Left ventricle myocardium superior (tissue), 1 donor: Measurements from ENCODE around the gene NHLRC1. TPM values are rescaled to one million over a fixed set of nuclear protein-coding genes. Genes with fewer than 3 reads are reported as not detected.

Source experiments
- ATAC-seq: fragments of 200-7000 bp; cut with Tn5 transposase; one replicate; pipeline ENCODE4 v1.9.1; 2020; ENCODE audit warnings: mild to moderate bottlenecking, moderate library complexity
- DNase-seq: peaks from one replicate; pipeline ENCODE4 v3.0.0-alpha.2; 2020
- intact Hi-C: fragments of 100-400 bp; cut with micrococcal nuclease; formaldehyde crosslinking; loops from one replicate; pipeline ENCODE4 v1.11.0; 2022
- total RNA-seq: library from RNA; stranded (reverse); fragmentation: NEBNext Ultra II Directional; extraction: Animal tissue kit (Norgen Biotek cat#: 25700); gene quantifications from one replicate; pipeline ENCODE4 v1.2.1, GENCODE V29; 2021
- donor health status: DM: no; HTN: yes; CAD: no; lungs with severe emphysema.

Gene NHLRC1
- total RNA-seq, 1 donor from 2014 or later, result 1.3 TPM

DNA sequence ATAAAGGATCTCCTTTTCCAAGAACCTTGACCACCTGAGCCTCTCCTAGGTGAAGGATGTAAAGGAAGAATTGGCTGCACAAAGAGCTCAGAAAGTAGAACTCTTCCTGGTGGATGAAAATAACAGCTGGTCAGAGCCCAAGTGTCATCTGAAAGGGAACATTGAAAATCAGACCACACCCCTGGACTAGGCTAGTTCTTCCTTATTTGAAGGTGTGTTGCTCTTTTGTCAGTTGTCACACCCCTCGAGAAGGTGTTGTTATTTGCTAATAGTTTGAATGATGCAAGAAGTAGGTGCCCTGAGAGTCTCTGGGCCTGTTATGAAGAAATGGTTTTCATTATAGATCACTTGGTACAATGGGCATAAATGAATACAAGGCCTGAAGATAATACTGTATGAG is 31.1 kb downstream of the NHLRC1 start:
- DNase-seq (no peak), ATAC-seq (no peak)
- intact Hi-C loops, result no loop called here

- no peak for ATAC-seq
- intact Hi-C loops, result no loop called here
- DNase-seq, result no peak
These were observed 32.1 kb downstream of the NHLRC1 start for GRCh38 chr6:18090349-18090786.

DNA sequence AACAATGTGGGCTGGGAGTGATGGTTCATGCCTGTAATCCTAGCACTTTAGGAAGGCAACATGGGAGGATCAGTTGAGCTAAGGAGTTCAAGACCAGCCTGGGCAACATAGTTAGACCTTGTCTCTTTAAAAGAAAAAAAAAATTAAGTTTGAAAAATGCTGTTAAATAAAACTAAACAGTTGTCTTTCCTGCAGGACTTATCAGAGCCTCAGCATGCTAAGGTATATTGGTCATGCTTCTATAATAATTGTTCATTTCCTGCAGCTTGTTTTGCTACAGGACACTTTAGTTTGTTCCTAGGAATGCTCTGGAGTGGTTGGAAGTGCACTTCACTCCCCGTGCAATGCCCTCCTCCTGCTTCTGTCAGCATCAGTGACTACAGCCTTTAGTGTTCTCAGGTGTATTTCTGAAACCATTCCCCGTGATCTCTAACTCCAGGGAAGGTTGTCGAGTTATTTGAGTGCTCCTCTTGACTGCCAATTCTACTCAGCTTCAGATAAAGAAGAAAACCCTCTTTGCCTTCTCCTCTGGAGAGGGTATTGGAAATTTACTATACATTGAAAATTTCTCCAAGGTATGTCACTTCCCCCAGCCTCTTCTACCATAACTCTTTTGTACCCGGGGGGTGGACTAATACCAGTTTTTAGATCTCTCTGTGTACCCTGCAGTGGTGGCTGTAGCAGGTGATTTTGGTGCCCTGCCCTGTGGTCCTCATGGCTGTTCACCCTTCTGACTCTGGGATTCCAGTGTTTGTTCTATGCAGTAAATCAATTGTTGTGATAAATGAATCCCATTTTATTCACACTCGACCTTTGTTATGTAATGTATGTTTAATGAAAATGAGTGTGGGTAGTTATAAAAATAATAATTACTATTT is 33.8 kb downstream of the NHLRC1 start:
- intact Hi-C loops, result no loop called here
- ATAC-seq, result no peak

DNA sequence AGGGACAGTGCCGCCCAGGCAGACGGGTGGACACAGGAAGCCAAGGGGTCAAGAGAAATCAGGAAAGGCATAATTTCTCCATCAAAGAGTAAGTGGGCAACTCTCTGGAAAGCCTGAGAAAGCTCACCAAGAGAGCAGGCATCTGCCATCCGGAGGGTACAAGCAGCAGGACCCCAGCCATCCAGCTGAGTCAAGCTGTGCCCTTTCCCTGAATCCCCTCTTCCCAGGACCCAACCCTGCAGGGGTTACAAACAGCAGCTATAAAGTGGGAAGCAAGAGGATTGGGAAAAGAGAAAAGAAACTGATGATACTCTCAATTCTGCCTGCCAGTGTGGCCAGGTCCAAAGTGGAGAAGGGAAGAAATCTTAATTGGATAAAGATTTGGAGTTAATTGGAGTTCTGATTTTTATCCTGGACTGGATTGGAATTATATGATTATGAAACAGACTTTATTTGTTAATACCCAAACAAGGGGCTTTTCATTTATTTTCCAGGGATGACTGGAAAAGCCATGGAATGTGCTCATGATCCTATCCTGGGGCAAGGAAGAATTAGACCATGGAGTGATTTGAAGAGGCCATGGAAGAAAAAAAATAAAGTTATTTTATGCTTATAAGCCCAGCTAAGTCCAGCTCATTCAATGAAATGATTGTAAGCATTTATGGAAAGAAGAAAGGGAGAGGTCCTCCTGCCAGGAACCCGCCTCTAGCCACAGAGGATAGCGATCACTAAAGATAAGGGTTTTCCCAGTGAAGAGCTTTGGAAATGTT is 34.9 kb downstream of the NHLRC1 start:
- DNase-seq, result no peak
- intact Hi-C loops, result no loop called here
- ATAC-seq, result no peak

More for the DNA sequence above, 33.8 kb downstream of the NHLRC1 start:
- DNase-seq, result no peak

DNA sequence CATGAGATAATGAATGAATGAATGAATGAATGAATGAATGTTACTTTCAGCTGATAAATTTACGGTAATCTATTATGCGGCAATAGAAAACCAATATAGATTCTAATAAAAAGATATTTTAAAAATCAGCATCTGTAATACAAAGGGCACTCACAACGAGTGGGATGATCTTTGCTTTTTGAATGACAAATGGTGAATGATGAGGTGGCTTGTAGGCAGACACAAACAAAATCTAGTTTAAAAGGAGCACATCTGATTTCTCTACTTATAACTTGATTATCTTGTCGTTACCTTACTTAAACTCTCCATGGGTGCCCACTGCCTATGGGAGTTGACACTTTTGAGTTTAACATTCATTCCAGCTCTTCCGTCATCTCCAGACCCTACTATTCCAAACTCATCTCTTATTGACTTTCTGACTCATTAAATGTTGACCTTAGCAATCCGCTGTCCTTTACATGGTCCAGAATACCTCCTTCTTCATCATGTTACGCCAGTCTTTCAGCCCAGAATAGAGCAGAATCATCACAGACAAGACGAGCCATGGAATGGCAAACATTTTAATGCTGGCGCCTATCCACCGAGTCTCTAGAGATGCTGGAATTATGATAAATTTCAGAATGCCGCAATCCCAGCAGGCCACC is 41.3 kb downstream of the NHLRC1 start:
- ATAC-seq (no peak), DNase-seq (no peak)
- intact Hi-C loops, result no loop called here

DNA sequence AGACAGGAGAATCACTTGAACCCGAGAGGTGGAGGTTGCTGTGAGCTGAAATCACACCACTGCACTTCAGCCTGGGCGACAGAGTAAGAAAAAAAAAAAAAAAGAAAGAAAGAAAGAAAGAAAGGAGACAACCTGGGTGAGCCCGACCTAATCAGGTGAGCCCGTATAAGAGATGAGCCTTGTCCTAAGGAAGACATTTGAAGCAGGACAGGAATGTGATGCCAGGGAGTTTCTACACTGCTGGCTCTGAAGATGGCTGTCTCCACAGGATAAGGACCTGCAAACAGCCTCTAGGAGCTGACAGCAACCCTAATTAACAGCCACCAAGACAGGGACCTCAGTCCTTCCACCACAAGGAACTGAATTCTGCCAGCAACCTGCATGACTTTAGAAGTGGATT is 41.9 kb downstream of the NHLRC1 start:
- intact Hi-C loops, result no loop called here
- ATAC-seq (no peak), DNase-seq (no peak)

- ATAC-seq, result no peak
- intact Hi-C loops, result no loop called here
- no peak for DNase-seq
These were observed 43.6 kb downstream of the NHLRC1 start for GRCh38 chr6:18078866-18079265.

DNA sequence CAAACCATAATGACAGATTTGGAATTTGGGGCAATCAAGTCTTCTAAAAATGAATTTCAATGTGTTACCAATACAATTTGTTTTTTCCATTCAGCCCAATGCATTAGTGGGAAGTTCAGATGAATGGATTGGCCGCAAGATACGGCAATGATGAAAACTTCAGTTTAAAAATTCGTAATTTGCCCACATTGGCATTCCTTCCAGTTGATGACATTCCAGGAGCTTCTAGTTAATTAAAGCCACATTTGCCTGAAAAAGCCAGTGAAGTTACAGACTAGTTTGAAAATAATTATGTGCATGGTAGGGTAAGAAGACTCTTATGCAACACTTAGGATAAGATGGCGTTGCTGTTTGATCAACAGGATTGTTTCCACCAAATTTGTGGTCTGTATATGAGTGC is 46.2 kb downstream of the NHLRC1 start:
- DNase-seq (no peak), ATAC-seq (no peak)
- intact Hi-C loops, result no loop called here

- intact Hi-C loops, result no loop called here
- no peak for ATAC-seq
- DNase-seq, result no peak
These were observed 49.6 kb downstream of the NHLRC1 start for GRCh38 chr6:18072841-18073240.

DNA sequence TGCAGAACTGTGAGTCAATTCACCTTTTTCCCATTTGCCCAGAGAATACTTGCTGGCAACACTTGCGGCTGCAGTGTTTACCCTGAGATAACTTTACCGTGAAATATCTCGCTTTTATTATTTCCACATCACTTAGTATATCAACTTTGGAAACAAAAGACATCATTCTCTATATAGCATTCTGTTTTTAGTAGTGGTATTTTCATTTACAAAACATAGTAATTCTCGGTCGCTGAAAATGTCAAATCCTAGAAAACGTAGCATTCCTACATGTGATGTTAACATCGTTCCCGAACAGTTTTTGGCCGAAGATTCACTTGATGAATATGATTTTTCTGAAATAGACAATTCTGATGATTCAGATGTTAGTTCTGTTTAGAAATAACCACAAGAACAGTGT is 52.0 kb downstream of the NHLRC1 start:
- no peak for ATAC-seq
- intact Hi-C loops, result no loop called here
- no peak for DNase-seq

Other genes starting within 250 kb of the NHLRC1 start
- 59.5 TPM for gene KIF13A, start 135.0 kb downstream of the NHLRC1 start, total RNA-seq
- 14.3 TPM for gene TPMT, start 32.4 kb upstream of the NHLRC1 start, total RNA-seq
- 13.3 TPM for gene KDM1B, start 32.7 kb upstream of the NHLRC1 start, total RNA-seq
- gene DEK, start 141.9 kb upstream of the NHLRC1 start, total RNA-seq, result 69.1 TPM